GM19324 (cell line): ENCODE results near the gene PRKD1.
"Not testable (repeated sequence)": the region's sequence is repeated elsewhere in the genome, so short reads cannot be mapped to it uniquely, and the experiment has no call there.

Source experiments
- ATAC-seq: cut with Tn5 transposase; IDR thresholded peaks from one replicate; pipeline ENCODE4 v1.9.1; 2021; ENCODE audit warnings: mild to moderate bottlenecking, moderate library complexity; ENCODE audit not compliant: unreplicated experiment, low FRiP score

Gene PRKD1

GRCh38 chr14:29905543-29905942, 22.1 kb downstream of the PRKD1 start:
- no peak for ATAC-seq

GRCh38 chr14:29900609-29901350, 26.9 kb downstream of the PRKD1 start:
- ATAC-seq: no peak

- ATAC-seq: no peak
Observed at GRCh38 chr14:29898470-29898869, 29.2 kb downstream of the PRKD1 start.

GRCh38 chr14:29897181-29897580, 30.5 kb downstream of the PRKD1 start:
- no peak for ATAC-seq

DNA sequence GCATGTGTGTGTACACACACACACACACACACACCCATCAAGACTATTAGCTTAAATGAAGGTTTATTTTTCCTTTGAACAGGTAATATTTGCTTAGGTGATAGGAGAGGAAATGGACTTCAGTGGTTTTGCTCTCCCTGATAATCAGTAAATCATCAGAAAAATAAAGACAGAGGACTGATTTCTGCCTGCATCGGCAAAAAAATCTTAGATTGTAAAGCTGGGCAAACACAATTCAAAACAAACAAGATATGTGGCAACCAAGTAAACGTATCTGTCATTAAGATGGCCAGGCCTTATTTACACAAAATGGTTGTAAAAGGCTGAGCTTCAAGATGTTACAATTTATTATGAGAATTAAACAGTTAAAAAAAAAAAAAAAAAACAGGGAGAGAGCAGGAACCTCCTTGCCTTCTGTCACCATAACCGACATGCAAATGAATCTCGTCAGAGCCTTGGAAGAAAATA, 31.3 kb downstream of the PRKD1 start:
- ATAC-seq: no peak

DNA sequence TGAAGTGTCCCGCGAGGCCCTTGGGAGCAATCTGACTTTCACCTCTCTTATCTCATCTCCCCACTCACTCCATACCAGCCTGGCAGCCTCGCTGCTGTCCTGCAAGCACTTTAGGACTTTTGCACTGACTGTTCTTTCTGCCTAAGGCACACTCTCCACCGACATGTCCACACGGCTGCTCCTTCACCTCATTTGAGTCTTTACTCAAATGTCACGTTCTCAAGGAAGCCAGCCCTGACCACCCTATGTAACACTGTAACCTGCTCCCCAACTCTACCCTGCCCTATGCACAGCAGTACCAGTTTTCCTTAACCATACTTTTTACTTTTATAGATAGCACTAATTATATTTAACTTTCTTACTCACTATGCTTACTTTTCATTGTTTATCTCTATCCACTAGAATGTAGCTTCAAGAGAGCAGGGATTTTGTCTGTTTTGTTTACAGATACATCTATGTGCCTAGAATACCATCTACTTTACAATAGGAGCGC, 32.0 kb downstream of the PRKD1 start:
- ATAC-seq: no peak

DNA sequence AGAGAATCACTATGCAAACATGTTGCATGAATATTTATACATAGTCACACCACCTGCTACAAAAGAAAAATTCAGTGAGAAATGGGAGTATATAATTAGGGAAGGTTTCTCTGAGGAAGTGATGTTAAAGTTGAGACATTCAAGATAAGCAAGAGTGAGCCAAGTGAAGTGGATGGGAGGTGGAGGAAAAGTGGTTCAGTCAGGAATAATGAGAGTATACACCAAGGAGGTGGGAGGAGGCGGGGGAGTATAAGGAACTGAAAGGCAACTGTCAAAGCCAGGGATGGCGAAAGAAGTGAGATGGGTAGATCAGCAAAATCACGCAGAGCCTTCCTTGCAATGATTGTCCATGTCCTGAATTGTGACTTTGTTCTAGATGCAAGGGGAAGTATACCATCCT, 33.7 kb downstream of the PRKD1 start:
- no peak for ATAC-seq

- ATAC-seq: no peak
Observed at GRCh38 chr14:29892327-29892726, 35.3 kb downstream of the PRKD1 start.

DNA sequence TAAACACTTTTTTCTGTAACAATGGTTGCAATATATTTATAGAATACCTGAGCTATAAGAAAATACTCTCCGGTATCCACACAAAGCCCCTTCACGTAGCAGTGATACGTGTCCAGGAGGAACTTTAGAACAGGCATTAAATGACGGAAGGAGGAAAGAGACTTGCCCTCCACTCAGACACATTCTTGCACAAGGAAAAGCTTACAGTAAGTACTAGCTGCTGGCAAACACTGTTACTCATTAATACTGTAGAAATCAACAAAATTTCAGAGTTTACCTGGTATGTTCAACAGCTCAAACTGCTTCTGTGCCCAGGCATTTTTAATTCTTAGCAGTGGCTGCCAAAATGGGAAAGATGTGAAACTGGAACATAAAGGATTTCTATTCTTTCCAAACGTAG, 41.7 kb downstream of the PRKD1 start:
- no peak for ATAC-seq

DNA sequence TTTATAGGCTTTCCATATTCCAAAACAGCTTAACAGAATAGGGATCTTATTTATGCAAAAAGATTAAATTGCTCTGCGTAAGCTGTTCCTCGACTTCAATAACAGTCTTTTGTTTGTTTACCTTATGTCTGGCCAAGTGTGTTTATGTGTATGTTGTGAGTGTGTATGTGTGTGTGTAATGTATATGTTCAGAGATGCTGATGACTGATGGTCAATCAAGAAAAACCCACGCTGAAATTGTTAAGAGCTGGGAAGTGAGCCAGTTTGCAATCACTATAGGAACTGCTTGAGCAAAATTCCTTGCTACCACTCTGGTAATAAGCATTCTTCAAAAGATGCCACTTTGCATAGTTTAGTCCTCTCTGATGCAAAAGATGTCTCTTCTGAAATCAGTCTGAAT, 59.6 kb downstream of the PRKD1 start:
- ATAC-seq: no peak

DNA sequence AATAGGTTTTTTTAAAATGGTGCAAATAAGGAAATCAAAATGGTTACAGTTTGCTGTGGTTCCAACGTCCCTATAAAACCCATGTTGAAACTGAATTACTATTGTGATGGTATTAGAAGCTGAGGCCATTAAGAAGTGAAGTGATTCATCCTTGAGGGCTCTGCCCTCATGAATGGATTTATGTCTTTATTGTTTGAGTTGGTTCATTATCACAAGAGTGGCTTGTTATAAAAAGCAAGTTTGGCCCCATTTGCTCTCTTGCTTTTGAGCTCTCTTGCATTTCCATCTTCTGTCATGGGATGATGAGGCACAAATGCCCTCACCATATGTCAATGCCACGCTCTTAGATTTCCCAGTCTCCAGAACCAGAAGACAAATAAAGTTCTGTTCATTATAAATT, 62.3 kb downstream of the PRKD1 start:
- no peak for ATAC-seq

DNA sequence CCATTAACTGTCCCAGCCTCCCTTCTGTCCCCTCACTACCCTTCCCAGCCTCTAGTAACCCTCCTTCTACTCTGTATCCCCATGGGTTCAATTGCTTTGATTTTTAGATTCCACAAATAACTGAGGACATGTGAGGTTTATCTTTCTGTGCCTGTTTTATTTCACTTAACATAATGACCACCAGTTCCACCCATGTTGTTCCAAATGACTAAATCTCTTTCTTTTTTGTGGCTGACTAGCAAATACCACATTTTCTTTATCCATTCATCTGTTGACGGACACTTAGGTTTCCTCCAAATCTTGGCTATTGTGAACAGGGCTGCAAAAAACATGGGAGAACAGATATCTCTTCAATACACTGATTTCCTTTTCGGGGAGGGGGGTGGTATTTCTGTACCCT, 65.7 kb downstream of the PRKD1 start:
- no peak for ATAC-seq

DNA sequence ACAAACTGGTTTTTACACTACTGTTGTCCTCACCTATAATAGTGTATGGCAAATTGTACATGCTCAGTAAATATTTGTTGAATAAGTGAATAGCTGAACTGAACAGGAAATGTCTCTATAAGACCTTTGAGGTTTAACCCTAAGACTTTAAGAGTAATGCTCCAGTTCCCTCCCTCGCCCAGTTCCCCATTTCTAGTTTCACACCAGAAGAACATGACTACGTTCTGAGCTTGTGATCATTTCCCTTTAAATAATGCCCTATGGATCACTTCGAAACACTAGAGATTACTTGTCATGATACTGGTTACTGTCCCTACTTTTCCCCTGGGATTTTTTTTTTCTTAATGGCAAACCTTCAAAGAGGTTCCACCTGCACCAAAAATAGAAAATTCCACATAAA, 69.3 kb downstream of the PRKD1 start:
- ATAC-seq: peak; percentile 73

- ATAC-seq: peak; percentile 60
Observed at GRCh38 chr14:29857551-29857950, 70.1 kb downstream of the PRKD1 start.

- ATAC-seq: no peak
Observed at GRCh38 chr14:29856516-29856915, 71.1 kb downstream of the PRKD1 start.

DNA sequence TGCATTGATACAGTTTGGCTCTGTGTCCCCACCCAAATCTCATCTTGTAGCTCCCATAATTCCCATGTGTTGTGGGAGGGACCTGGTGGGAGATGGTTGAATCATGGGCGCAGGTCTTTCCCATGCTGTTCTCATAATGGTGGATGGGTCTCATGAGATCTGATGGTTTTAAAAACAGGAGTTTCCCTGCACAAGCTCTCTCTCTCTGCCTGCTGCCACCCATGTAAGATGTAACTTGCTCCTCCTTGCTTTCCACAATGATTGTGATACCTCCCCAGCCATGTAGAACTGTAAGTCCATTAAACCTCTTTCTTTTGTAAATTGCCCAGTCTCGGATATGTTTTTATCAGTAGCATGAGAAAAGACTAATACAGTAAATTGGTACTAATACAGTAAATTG, 74.0 kb downstream of the PRKD1 start:
- ATAC-seq: not testable (repeated sequence)

DNA sequence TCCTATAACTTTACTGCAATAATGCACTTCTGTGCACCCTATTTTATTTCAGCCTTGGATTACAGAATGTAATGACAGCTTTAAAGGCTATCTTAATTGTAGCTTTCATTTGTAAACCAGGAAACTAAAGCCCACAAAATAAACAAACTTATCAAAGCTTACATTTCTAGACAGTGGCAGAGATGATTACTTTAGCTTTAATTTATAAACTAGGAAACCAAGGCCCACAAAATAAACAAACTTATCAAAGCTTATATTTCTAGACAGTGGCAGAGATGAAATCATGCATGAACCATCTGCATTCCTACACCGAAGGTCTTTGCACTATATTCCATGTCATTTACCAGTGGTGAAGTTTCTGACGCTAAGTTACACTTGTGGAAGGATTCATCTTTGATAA, 74.4 kb downstream of the PRKD1 start:
- no peak for ATAC-seq

DNA sequence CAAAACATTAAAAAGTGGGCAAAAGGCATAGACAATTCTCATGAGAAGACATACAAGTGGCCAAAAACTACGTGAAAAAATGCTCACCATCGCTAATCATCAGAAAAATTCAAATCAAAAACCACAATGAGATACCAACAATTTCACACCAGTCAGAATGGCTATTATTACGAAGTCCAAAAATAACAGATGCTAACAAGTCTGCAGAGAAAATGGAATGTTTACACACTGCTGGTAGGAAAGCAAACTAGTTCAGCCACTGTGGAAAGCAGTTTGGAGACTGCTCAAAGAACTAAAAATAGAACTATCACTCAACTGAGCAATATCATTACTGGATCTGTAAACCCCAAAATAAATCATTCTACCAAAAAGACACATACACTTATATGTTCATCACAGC, 76.2 kb downstream of the PRKD1 start:
- ATAC-seq: no peak

GRCh38 chr14:29847056-29847380, 80.6 kb downstream of the PRKD1 start:
- ATAC-seq: no peak

DNA sequence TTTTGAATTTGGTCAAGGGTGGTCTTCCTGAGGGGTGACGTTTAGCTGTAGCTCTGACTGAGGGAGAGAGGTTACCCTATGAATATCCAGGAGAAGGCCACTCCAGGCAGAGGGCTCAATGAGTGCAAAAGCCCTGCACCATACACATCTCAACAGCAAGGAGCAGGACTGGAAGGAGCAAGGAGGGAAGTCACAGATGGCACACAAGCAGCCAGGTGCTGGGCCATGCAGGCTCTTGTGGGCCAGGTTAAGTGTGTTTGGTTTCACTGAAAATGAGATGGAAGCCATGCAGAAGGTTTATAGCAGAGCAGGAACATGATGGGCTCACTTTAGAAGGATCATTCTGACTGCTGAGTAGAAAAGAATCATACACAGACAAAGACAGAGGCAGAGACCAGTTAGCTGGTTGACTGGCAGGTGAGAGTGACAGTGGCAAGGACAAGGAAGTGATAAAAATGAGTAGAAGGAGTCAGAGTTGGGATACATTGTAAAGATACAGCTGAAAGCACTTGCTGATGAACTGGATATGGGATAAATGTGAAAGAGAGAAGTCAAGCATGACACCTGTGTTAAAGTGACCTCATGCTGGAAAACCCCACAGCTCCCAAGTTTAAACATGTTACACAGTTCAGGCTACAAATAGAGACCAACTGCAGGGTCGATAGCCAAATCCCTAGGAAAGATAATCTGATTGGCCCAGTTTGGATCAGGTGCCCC, 81.2 kb downstream of the PRKD1 start:
- ATAC-seq: no peak

DNA sequence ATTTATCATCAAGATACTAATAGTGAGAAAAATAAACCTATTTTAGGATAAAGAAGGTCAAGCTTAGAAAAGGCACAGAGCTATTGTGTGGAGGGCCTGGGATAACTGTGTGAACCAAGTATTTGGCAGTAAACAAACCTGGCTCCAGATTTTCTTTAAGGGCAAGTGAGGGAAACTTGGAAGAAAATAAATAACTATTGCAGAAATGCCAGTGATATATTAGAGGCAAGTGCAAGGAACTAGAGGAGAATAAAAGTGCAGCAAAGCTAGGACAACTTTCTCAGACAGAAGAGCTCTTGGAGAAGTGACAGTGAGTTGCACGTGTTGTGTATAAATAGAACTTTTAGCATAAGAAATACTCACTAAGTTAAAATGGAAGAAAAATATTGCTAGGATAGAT, 83.7 kb downstream of the PRKD1 start:
- ATAC-seq: no peak

DNA sequence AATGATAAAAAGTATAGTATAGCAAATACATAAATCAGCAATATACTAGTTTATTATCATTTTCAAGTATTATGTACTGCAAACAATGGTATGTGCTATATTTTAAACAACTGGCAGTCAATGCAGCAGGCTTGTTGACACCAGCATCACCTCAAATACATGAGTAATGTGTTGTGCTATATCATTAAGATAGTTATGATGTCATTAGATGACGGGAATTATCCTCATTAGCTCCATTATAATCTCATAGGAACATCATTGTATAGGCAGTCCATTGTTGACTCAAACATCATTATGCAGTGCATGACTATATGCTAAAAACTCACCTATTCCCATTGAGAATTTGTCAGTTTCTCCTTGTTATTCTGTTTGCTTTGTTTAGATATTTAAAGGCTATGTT, 85.4 kb downstream of the PRKD1 start:
- ATAC-seq: no peak
